Smooth muscle cell (in vitro differentiated cells): ENCODE results near the gene SP140. TPM values are rescaled to one million over a fixed set of nuclear protein-coding genes. Genes with fewer than 3 reads are reported as not detected.

Source experiments
- DNase-seq: peaks from one replicate; lab custom pipeline; 2025; ENCODE audit not compliant: unreplicated experiment; lab: John Stamatoyannopoulos, UW
- H2AFZ ChIP-seq: fragments of 200-600 bp; sonication (generic); 2 replicates; pipeline ENCODE4 v1.6.0; 2016; ENCODE audit warnings: antibody characterized with exemption, low read depth, mild to moderate bottlenecking
- H3F3A ChIP-seq: fragments of 200-600 bp; sonication (generic); 2 replicates; pipeline ENCODE4 v1.6.0; 2017; ENCODE audit warnings: antibody characterized with exemption, low read depth
- H3K27ac ChIP-seq: fragments of 200-600 bp; sonication (generic); 2 replicates; pipeline ENCODE4 v1.5.1; 2016; ENCODE audit warnings: low read depth, mild to moderate bottlenecking
- H3K27me3 ChIP-seq: fragments of 200-600 bp; sonication (generic); 2 replicates; pipeline ENCODE4 v1.6.1; 2016; ENCODE audit warnings: low read depth, mild to moderate bottlenecking
- H3K36me3 ChIP-seq: fragments of 200-600 bp; sonication (generic); 2 replicates; pipeline ENCODE4 v1.5.1; 2016; ENCODE audit warnings: low read depth
- H3K4me1 ChIP-seq: fragments of 200-600 bp; sonication (generic); 2 replicates; pipeline ENCODE4 v1.5.1; 2016; ENCODE audit warnings: low read depth
- H3K4me2 ChIP-seq: fragments of 200-600 bp; sonication (generic); 2 replicates; pipeline ENCODE4 v1.6.0; 2016; ENCODE audit warnings: mild to moderate bottlenecking
- H3K4me3 ChIP-seq: fragments of 200-600 bp; sonication (generic); 2 replicates; pipeline ENCODE4 v1.5.1; 2016; ENCODE audit warnings: mild to moderate bottlenecking
- H3K79me2 ChIP-seq: fragments of 200-600 bp; sonication (generic); 2 replicates; pipeline ENCODE4 v1.6.0; 2016; ENCODE audit warnings: low read depth, mild to moderate bottlenecking
- H3K9ac ChIP-seq: fragments of 200-600 bp; sonication (generic); 2 replicates; pipeline ENCODE4 v1.6.0; 2016; ENCODE audit warnings: low read depth
- H3K9me3 ChIP-seq: fragments of 200-600 bp; sonication (generic); replicated peaks from 2 replicates; pipeline ENCODE4 v1.5.1; 2016; ENCODE audit warnings: low read depth
- H4K20me1 ChIP-seq: fragments of 200-600 bp; sonication (generic); 2 replicates; pipeline ENCODE4 v1.6.0; 2016; ENCODE audit warnings: low read depth
- WGBS: methylation state at CpG from one replicate; pipeline ENCODE4 v1.1.7; 2016; ENCODE audit warnings: low lambda C conversion rate; 5-methylcytosine and 5-hydroxymethylcytosine counted together
- polyA plus RNA-seq: library from polyadenylated mRNA; unstranded; fragments of >200 nt; fragmentation: Nextera tagmentation; extraction: Ambion mirVana; gene quantifications from 2 replicates; pipeline ENCODE4 v1.2.1, GENCODE V29; 2016
- total RNA-seq: library from RNA; depleted of rRNA; stranded (reverse); fragments of >200 nt; gene quantifications from 2 replicates; pipeline ENCODE4 v1.2.3, GENCODE V29; 2014
- TF ChIP-seq, protein P1 (sequence below): fragments of 200-600 bp; sonication (generic); IDR thresholded peaks from 2 replicates; pipeline ENCODE4 v1.5.1; 2017; ENCODE audit warnings: borderline replicate concordance, mild to moderate bottlenecking, antibody characterized with exemption; ENCODE audit not compliant: insufficient read depth, poor library complexity, severe bottlenecking

SP140 gene
- total and polyA plus RNA-seq, 2 experiments from 2014 or later, result 0.04 TPM; not detected in 1

DNA sequence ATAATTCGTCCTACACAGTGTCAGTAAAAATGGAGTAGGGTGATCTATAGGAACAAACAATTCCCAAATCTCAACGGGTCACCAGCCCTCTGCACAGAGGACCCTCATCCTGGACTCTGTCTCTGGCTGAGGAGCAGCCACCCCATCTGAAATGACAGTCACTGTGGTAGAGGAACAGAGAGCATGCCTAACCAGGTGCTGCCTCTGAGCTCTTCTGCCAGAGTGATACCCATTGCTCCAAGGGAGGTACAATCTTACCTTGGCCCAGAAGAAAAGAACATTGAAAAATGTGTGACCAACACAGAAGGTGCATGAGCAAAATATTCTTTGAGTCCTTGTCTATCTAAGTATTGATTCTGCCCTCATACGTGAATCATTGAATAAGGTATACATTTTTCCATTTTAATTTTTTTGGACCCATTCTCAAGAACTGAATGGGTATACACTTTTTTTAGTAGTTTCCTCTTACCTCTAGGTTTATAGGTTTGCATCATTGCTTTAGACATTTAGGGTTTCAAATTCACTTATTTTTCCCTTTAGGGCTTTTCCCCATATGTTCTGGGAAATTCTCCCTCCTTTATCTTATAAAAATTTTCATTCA lies 8.7 kb downstream of the SP140 start:
- Histone ChIP-seq H3K4me2 (no peak overlapping the region), H3F3A (no peaks in the 10 kb centered on the region), H4K20me1 (no peaks in the 10 kb centered on the region), H3K4me3 (no peak overlapping the region), H3K4me1 (no peaks in the 10 kb centered on the region), H3K36me3 (no peaks in the 10 kb centered on the region), H3K79me2 (no peaks in the 10 kb centered on the region), H3K9ac (no peak overlapping the region), H2AFZ (no peak overlapping the region), H3K9me3 (no peaks in the 10 kb centered on the region), H3K27ac (no peak overlapping the region), H3K27me3 (no peaks in the 10 kb centered on the region)
- WGBS, result 65% methylated on average over 3 of the region's 3 CpGs
- DNase-seq, result no peak
- TF ChIP-seq, protein P1, sequence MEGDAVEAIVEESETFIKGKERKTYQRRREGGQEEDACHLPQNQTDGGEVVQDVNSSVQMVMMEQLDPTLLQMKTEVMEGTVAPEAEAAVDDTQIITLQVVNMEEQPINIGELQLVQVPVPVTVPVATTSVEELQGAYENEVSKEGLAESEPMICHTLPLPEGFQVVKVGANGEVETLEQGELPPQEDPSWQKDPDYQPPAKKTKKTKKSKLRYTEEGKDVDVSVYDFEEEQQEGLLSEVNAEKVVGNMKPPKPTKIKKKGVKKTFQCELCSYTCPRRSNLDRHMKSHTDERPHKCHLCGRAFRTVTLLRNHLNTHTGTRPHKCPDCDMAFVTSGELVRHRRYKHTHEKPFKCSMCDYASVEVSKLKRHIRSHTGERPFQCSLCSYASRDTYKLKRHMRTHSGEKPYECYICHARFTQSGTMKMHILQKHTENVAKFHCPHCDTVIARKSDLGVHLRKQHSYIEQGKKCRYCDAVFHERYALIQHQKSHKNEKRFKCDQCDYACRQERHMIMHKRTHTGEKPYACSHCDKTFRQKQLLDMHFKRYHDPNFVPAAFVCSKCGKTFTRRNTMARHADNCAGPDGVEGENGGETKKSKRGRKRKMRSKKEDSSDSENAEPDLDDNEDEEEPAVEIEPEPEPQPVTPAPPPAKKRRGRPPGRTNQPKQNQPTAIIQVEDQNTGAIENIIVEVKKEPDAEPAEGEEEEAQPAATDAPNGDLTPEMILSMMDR, result no peak

DNA sequence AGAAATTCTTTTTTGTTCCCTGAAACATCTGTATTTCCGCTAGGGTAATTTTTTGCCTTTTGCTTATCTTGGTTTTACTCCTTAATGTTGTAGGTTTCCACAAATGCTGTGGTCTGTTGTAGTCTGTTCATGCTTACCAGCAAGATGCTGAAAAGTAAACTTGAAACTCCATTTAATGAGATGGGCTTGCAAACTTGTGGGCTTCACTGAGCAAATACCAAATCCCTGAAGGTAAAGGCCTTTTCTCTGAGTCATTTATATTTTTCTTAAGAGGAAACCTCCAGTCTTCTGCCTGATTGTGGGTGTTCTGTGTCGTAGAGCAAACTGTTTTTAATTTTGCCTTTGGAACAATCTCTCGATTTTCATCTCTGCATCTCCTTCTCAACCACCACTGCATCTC lies 9.3 kb downstream of the SP140 start:
- H3F3A ChIP-seq, result no peaks in the 10 kb centered on the region
- H3K9me3 ChIP-seq, result no peaks in the 10 kb centered on the region
- no peak overlapping the region for H3K4me2 ChIP-seq
- H3K36me3 ChIP-seq, result no peaks in the 10 kb centered on the region
- no peaks in the 10 kb centered on the region for H3K79me2 ChIP-seq
- TF ChIP-seq, protein P1, result no peak
- H3K9ac ChIP-seq, result no peak overlapping the region
- no peaks in the 10 kb centered on the region for H4K20me1 ChIP-seq
- 81% methylated on average over 3 of the region's 3 CpGs for WGBS
- H3K4me1 ChIP-seq, result no peaks in the 10 kb centered on the region
- no peak overlapping the region for H3K27ac ChIP-seq
- no peak overlapping the region for H3K4me3 ChIP-seq
- no peaks in the 10 kb centered on the region for H3K27me3 ChIP-seq
- H2AFZ ChIP-seq, result no peak overlapping the region
- DNase-seq, result no peak

DNA sequence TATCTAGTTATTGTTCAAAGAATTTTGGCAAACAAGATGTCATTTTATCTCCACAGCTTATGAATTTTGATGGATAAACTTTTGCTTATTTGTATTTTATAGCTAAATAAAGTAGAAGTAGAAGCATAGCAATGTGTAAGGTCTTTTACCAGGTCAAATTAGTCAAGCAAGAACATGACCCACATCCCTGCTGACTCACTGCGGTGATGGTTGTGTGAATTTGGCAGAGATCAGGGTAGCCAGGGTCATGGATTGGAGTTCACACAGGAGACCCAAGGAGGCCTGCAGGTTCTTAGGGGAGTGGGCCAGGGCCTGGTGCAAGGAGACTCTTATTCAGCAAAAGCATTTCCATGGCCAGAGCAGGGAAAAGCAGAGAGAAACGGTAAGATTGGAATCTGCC lies 18.7 kb downstream of the SP140 start:
- Histone ChIP-seq H2AFZ (no peak overlapping the region), H3F3A (no peaks in the 10 kb centered on the region), H3K27ac (no peak overlapping the region), H3K36me3 (no peaks in the 10 kb centered on the region), H4K20me1 (no peaks in the 10 kb centered on the region), H3K4me2 (no peak overlapping the region), H3K27me3 (no peaks in the 10 kb centered on the region), H3K9me3 (no peaks in the 10 kb centered on the region), H3K79me2 (no peaks in the 10 kb centered on the region), H3K4me1 (no peaks in the 10 kb centered on the region), H3K9ac (no peak overlapping the region), H3K4me3 (no peak overlapping the region)
- TF ChIP-seq, protein P1, result no peak
- 93% methylated on average over 2 of the region's 2 CpGs for WGBS
- DNase-seq, result no peak

DNA sequence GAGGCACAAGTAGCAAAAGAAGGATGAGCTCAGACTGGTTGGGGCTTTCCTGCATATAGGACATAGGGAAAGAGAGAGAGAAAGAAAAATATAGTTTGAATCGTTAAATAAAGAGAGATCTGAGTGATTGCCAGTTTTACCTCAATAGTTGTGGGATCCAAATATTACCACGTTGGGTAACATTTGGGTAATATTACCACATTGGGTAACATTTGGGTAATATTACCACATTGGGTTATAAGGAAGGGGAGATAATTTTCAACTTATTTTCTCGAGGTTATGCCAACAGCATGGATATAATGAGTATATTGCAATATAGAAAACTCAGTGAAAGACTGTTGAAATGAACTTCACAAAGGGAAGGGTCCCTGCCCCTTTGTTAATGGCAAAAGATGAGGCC lies 20.7 kb downstream of the SP140 start:
- H4K20me1 ChIP-seq, result no peaks in the 10 kb centered on the region
- H3K4me3 ChIP-seq, result no peak overlapping the region
- WGBS, result 55% methylated on average over 3 of the region's 3 CpGs
- DNase-seq, result no peak
- TF ChIP-seq, protein P1, result no peak
- H3K36me3 ChIP-seq, result no peaks in the 10 kb centered on the region
- H3K27ac ChIP-seq, result no peak overlapping the region
- H3K4me2 ChIP-seq, result no peak overlapping the region
- no peak overlapping the region for H3K9ac ChIP-seq
- H3K79me2 ChIP-seq, result no peaks in the 10 kb centered on the region
- H3F3A ChIP-seq, result no peaks in the 10 kb centered on the region
- H2AFZ ChIP-seq, result no peak overlapping the region
- no peaks in the 10 kb centered on the region for H3K9me3 ChIP-seq
- no peaks in the 10 kb centered on the region for H3K27me3 ChIP-seq
- H3K4me1 ChIP-seq, result no peaks in the 10 kb centered on the region
